Measurements from ENCODE around the gene MBLAC1.

MBLAC1 gene

DNA sequence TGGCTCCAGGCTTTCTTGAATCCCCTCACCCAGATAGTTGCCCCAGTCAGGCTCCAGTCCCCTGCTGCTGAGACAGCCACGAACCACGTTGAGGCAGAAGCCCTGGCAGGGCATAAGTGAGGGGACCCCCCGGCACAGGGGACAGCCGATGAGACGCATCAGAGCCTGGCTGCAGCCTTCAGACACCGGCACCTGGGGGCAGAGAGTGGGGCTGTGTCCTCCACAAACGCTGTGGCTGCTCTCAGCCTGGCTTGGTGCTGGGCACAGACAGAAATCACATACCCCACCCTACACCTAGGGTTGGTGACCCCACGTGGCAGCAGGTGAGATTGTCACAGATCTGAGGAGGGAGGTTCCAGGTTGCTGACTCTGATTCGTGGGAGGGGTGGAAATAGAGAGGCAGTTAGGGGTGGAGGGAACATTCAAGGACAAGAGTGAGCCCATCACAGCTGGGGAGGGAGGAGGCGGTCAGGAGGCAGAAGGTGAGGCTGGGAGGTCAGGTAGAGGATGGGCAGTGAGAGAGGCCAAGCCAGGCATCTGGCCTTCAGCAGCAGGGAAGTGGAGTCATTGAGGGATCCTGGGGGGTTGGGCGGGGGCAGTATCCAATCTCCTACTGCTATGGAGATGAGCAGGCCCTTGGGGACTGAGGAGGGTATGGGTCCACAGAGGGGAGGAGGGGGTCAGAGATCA is 47.2 kb downstream of the MBLAC1 start:
- no peak for DNase-seq

DNA sequence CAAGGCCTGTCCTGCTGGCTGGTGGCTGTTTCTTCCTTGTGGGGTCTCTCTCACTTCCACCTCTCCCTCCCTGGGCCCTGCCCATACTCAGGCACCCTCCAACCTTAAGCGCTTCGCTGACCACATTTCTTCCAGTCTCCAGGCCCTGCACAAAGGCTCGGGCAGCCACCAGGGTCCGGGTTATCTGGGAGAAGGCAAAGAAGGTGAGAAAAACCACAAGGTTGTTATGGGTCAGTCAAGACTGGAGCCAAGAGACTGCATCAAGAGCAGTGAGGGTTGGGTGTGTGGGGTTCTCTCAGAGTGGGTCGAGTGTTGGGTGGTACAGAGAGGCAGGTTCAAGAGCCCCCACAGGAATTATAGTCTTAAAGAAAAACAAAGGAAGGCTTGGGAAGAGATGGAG is 47.8 kb downstream of the MBLAC1 start:
- DNase-seq, result no peak

DNA sequence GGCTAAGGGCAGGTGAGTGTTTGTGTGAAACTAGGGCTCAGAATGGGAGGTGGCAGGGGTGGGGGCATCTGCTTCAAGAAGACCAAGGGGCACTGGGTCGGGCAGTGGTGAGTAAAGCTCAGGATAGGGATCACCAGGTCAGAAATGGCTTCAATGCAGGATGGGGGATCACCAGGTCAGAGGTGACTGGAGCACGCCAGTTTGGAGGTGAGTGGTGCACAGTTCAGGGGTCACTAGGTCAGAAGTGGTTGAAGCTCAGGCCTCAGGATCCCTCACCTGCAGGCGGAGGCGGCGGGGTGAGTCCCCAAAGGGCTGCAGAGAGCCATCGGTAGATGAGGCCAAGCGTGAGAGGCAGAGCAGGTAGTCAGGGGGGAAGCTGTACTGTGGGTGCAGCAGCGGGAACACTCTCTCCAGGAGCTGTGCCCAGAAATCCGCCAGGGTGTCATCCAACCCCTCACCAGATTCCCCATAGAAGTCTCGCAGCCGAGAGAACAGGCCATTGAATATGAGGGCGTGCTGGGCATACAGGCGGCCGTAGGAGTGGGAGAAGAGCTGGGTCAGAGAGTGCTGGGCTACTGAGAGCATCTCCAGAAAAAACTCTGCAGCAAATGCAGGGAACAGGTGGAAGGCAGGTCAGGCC is 48.6 kb downstream of the MBLAC1 start:
- no peak for DNase-seq

DNA sequence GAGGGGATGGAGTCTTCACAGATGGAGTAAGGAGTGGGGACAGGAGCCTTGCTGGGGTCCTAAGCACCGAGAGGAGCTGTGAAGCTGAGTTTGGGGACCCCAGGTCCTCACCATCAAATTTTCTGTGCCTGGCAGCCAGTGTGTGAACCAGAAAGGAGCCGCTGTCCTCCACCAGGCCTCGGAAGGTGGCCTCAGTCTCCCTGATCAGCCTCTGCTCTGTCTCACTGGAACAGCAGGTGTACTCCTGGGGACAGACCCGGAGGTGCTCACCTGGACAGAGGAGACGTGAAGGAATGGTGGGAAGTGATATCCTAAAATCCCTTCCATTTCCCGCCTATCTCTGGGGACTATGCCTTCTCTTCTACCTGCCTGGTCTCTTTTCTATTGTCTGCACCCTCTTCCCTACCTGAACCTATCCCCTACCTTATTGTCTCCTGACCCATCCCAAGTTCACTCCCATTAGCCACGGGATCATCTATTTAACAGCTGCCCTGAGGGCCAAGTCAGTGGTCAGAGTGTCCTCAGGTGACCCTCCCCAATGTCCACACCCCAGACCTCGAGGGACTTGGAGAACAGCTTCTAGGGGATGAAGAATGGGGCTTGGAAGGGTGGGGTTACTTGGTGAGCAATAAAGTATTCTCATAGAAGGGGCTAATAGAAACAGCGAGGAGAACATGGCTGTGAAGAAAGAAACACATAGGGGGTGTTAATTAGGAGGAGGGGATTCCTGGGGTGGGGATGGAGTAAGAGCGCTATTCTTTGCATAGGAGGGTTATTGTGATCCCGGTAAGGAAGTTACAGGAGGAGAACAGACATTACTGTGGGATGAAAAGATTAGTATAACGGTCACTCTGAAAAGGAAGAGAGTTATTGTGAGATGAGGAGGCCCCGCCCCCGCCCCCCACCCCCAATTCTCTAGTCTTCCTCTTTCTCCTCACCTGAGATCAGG is 49.6 kb downstream of the MBLAC1 start:
- DNase-seq, result no peak

DNA sequence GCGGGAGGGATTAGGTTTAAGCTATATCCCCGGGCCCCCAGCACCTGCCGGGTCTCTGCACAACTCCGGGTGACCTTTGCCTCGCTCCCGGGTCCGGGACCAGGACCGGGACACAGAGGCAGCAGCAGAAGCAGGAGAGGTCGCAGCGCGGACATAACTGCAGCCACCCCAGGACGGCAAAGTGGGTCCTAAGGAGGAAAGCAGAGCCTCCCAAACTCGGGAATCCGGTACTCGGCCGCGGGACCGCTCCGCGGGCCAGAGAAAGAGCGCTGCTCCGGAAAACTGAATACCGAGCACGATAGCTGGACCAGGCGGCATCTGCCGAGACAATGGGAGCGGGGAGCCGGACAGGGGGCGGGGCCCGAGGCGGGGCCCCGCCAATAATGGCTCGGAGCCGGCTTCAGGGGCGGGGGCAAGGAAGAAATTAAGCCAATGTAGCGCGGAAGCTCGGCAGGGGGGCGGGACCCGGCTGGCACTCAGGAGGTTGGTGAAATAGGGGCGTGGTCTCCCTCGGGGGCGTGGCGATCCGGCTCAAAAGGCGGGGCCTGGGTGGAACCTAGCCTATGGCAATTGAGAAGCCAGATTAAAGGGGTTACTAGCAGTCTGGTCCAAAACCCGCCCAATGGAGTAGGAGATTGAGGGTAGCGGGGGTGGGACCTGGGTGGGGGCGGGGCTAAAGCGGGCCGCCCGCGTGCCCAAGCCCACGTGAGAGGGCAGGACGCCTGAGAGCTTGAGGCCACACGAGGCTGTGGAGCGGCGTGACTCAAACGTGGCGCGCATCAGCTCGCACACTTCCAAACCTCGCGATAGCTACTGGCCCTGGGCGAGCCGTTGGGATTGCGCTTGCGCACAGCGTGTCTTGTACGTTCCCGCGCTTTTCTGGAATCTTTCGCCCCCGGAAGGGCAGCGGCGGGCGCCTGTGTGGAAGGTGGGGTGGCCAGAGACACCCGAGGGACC is 50.6 kb downstream of the MBLAC1 start, which contains the start of the genes GPC2 and STAG3:
GPC2 (minus strand) TSS at position 337 of the 957 bp plus-strand sequence; CDS start at position 155, 182 bp downstream.
STAG3 (plus strand) TSS at position 874 of the 957 bp plus-strand sequence. CDS start 2,639 bp downstream, outside the sequence.
- DNase-seq, result peak; percentile 94 to 96

Data from Kasumi-1 (cell line).